GM23248 (cell line): ENCODE data around the gene MGAT5.

ENCODE experiments used
- EZH2 ChIP-seq: fragments of 200-600 bp; sonication (generic); IDR thresholded peaks from 2 replicates; pipeline ENCODE4 v1.6.1; 2018; ENCODE audit warnings: antibody characterized with exemption, mild to moderate bottlenecking; ENCODE audit not compliant: insufficient read depth, poor library complexity, severe bottlenecking
- EZH2phosphoT487 ChIP-seq: fragments of 200-600 bp; sonication (generic); IDR thresholded peaks from 2 replicates; pipeline ENCODE4 v1.6.1; 2018; ENCODE audit warnings: antibody characterized with exemption, moderate library complexity, mild to moderate bottlenecking, low read depth; ENCODE audit not compliant: insufficient read depth

- no peak for TF ChIP-seq EZH2phosphoT487
- TF ChIP-seq EZH2: no peak
Measured at GRCh38 chr2:134225173-134225572, 28.7 kb upstream of the MGAT5 start.
